H9 (cell line): ENCODE measurements around the gene PLBD1. TPM values are rescaled to one million over a fixed set of nuclear protein-coding genes. Genes with fewer than 3 reads are reported as not detected.

Source experiments
- DNase-seq: peaks from one replicate; pipeline ENCODE4 v3.0.0-alpha.2; 2017
- H2AFZ ChIP-seq: one replicate; pipeline ENCODE4 v1.6.1; 2013; ENCODE audit warnings: mild to moderate bottlenecking, low read length, control low read depth, moderate library complexity
- H2AK5ac ChIP-seq: 2 replicates; pipeline ENCODE4 v1.6.1; 2013; ENCODE audit warnings: low read length, control low read depth, mixed read lengths; ENCODE audit not compliant: insufficient read length
- H2BK120ac ChIP-seq: one replicate; pipeline ENCODE4 v1.6.1; 2013; ENCODE audit warnings: low read depth, mild to moderate bottlenecking, low read length, control low read depth, inconsistent platforms; ENCODE audit not compliant: poor library complexity, severe bottlenecking
- H2BK12ac ChIP-seq: 2 replicates; pipeline ENCODE4 v1.6.1; 2013; ENCODE audit warnings: low read length, control low read depth, mixed read lengths, low read depth; ENCODE audit not compliant: insufficient read length
- H2BK15ac ChIP-seq: 2 replicates; pipeline ENCODE4 v1.6.1; 2013; ENCODE audit warnings: low read depth, low read length, control low read depth
- H2BK20ac ChIP-seq: one replicate; pipeline ENCODE4 v1.6.1; 2013; ENCODE audit warnings: low read depth, mild to moderate bottlenecking, low read length, control low read depth, inconsistent platforms; ENCODE audit not compliant: poor library complexity, severe bottlenecking
- H2BK5ac ChIP-seq: 2 replicates; pipeline ENCODE4 v1.6.1; 2013; ENCODE audit warnings: low read length, control low read depth, mixed read lengths; ENCODE audit not compliant: insufficient read length
- H3K14ac ChIP-seq: 2 replicates; pipeline ENCODE4 v1.6.1; 2013; ENCODE audit warnings: low read length, control low read depth; ENCODE audit not compliant: insufficient read depth
- H3K18ac ChIP-seq: 2 replicates; pipeline ENCODE4 v1.6.1; 2013; ENCODE audit warnings: low read depth, mild to moderate bottlenecking, mixed read lengths, low read length, control low read depth; ENCODE audit not compliant: insufficient read length
- H3K23ac ChIP-seq: 2 replicates; pipeline ENCODE4 v1.6.1; 2013; ENCODE audit warnings: low read length, control low read depth, mixed read lengths, low read depth; ENCODE audit not compliant: insufficient read length
- H3K23me2 ChIP-seq: 2 replicates; pipeline ENCODE4 v1.6.1; 2013; ENCODE audit warnings: low read depth, mild to moderate bottlenecking, mixed read lengths, low read length, control low read depth; ENCODE audit not compliant: insufficient read length, poor library complexity, severe bottlenecking
- H3K27ac ChIP-seq: 2 replicates; pipeline ENCODE4 v1.5.1; 2013; ENCODE audit warnings: low read length, control low read depth, mixed read lengths, low read depth; ENCODE audit not compliant: insufficient read length
- H3K27me3 ChIP-seq: 2 replicates; pipeline ENCODE4 v1.6.1; 2013; ENCODE audit warnings: low read length, control low read depth, inconsistent platforms; ENCODE audit not compliant: insufficient read depth
- H3K4ac ChIP-seq: 2 replicates; pipeline ENCODE4 v1.6.1; 2013; ENCODE audit warnings: low read depth, mild to moderate bottlenecking, control low read depth, inconsistent platforms, low read length, moderate library complexity
- H3K4me1 ChIP-seq: 2 replicates; pipeline ENCODE4 v1.6.1; 2013; ENCODE audit warnings: low read length, control low read depth, inconsistent platforms; ENCODE audit not compliant: insufficient read depth
- H3K4me2 ChIP-seq: 2 replicates; pipeline ENCODE4 v1.6.1; 2013; ENCODE audit warnings: low read length, control low read depth, mixed read lengths; ENCODE audit not compliant: insufficient read length, insufficient read depth
- H3K56ac ChIP-seq: 2 replicates; pipeline ENCODE4 v1.6.1; 2013; ENCODE audit warnings: low read depth, mild to moderate bottlenecking, mixed read lengths, low read length, control low read depth; ENCODE audit not compliant: insufficient read length
- H3K79me1 ChIP-seq: 2 replicates; pipeline ENCODE4 v1.6.1; 2013; ENCODE audit warnings: low read depth, mild to moderate bottlenecking, moderate library complexity, low read length, control low read depth, inconsistent platforms; ENCODE audit not compliant: insufficient read depth, poor library complexity, severe bottlenecking
- H3K79me2 ChIP-seq: 2 replicates; pipeline ENCODE4 v1.6.1; 2013; ENCODE audit warnings: low read length, control low read depth, inconsistent platforms; ENCODE audit not compliant: insufficient read depth
- H3K9ac ChIP-seq: 2 replicates; pipeline ENCODE4 v1.6.1; 2013; ENCODE audit warnings: low read length, control low read depth, mixed read lengths; ENCODE audit not compliant: insufficient read length; ENCODE audit errors: extremely low read depth
- H3K9me3 ChIP-seq: one replicate; pipeline ENCODE4 v1.6.1; 2013; ENCODE audit warnings: low read depth, low read length, inconsistent platforms; ENCODE audit not compliant: control insufficient read depth
- H3T11ph ChIP-seq: one replicate; pipeline ENCODE4 v1.6.1; 2013; ENCODE audit warnings: mild to moderate bottlenecking, low read length, control low read depth, inconsistent platforms
- H4K20me1 ChIP-seq: one replicate; pipeline ENCODE4 v1.6.1; 2013; ENCODE audit not compliant: control insufficient read depth, insufficient read length, insufficient read depth
- H4K5ac ChIP-seq: 2 replicates; pipeline ENCODE4 v1.6.1; 2013; ENCODE audit warnings: low read depth, mild to moderate bottlenecking, mixed read lengths, low read length, control low read depth; ENCODE audit not compliant: insufficient read length
- H4K8ac ChIP-seq: replicated peaks from 2 replicates; pipeline ENCODE4 v1.6.1; 2013; ENCODE audit warnings: low read length, control low read depth, mixed read lengths, low read depth; ENCODE audit not compliant: insufficient read length
- H4K91ac ChIP-seq: 2 replicates; pipeline ENCODE4 v1.6.1; 2013; ENCODE audit warnings: low read depth, mild to moderate bottlenecking, moderate library complexity, mixed read lengths, low read length, control low read depth; ENCODE audit not compliant: insufficient read length
- H3K27ac Mint-ChIP-seq, 3 experiments: 2 replicates in 2 of 3; 3 replicates in 1 of 3; pipeline ENCODE4 v1.8.0; 2020 to 2021; ENCODE audit warnings: mixed read lengths in 3 of 3, mild to moderate bottlenecking in 1 of 3, moderate library complexity in 1 of 3
- H3K27me3 Mint-ChIP-seq: 2 replicates; pipeline ENCODE4 v1.8.0; 2021; ENCODE audit warnings: low read depth, mild to moderate bottlenecking, moderate library complexity, mixed read lengths
- H3K36me3 Mint-ChIP-seq, 3 experiments: 2 replicates in 2 of 3; 3 replicates in 1 of 3; pipeline ENCODE4 v1.8.0; 2020 to 2021; ENCODE audit warnings: low read depth in 3 of 3, mixed read lengths in 3 of 3; ENCODE audit not compliant: insufficient read depth in 1 of 3
- H3K4me1 Mint-ChIP-seq, 2 experiments: 2 replicates each; pipeline ENCODE4 v1.8.0; 2020; ENCODE audit warnings: mixed read lengths in 2 of 2
- H3K4me3 Mint-ChIP-seq, 2 experiments: 2 replicates in 1 of 2; 3 replicates in 1 of 2; pipeline ENCODE4 v1.8.0; 2020 to 2021; ENCODE audit warnings: mild to moderate bottlenecking in 2 of 2, mixed read lengths in 2 of 2, moderate library complexity in 1 of 2
- H3K9me3 Mint-ChIP-seq, 2 experiments: 2 replicates in 1 of 2; 3 replicates in 1 of 2; pipeline ENCODE4 v1.8.0; 2020; ENCODE audit warnings: mild to moderate bottlenecking in 2 of 2, mixed read lengths in 2 of 2, moderate library complexity in 1 of 2
- WGBS: extraction: QIAGEN DNeasy Blood & Tissue Kit; methylation state at CpG from one replicate; pipeline ENCODE4 v1.1.7; 2013; ENCODE audit warnings: missing lambda C conversion rate, low lambda C conversion rate, mixed read lengths; ENCODE audit not compliant: insufficient read length; ENCODE audit errors: extremely low coverage; 5-methylcytosine and 5-hydroxymethylcytosine counted together
- total RNA-seq: library from RNA; stranded (reverse); gene quantifications from 2 replicates; pipeline ENCODE4 v1.2.1, GENCODE V29; 2021
- TF ChIP-seq, protein P1 (sequence below): fragments of 200-600 bp; sonication (generic); conservative IDR thresholded peaks from 3 replicates; pipeline ENCODE4 v1.8.0; 2021; ENCODE audit warnings: antibody characterized with exemption, mild to moderate bottlenecking

Gene PLBD1
- total RNA-seq, 1 experiment from 2014 or later = 15.5 TPM

DNA sequence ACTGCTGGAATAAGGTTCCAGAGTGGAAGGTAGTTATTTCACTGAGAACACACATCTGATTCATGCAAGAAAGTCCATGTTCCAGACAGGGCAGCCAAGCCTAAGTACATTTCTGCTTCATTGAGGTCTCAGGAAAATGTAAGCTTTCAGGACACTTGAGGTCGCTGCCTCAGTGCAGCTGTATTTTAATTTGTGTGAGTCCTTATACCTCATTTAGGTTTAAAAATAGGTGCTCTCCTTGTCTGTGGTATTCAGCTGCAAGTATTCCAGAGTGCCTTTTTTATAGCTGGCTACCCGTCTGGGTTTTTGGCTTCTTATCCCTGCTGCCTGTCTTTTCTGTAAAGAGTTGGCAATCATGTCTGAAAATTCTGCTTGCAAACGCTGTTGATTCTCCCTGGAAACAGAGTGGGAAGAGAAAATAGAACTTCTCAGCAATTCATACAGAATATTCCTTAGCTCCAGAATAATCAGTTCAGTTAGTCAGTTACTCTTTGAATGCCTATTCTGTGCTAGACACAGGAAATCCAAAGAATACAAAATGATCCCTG is 45.3 kb upstream of the PLBD1 start:
- Mint-ChIP-seq H3K27ac (no peak overlapping the region), H3K36me3 (peaks cover 0 to 8% (median 6%) of the 10 kb centered on the region in 3 experiments; a peak in 3 of 7 replicates), H3K27me3 (no peaks in the 10 kb centered on the region), H3K9me3 (peaks cover 15 to 19% of the 10 kb centered on the region in 2 experiments), H3K4me3 (no peak overlapping the region), H3K4me1 (peaks cover 8 to 10% of the 10 kb centered on the region in 2 experiments)
- no peaks in the 10 kb centered on the region for H3K27me3 ChIP-seq
- no peak overlapping the region for H2AFZ ChIP-seq
- no peak overlapping the region for H3K27ac ChIP-seq
- H3K79me1 ChIP-seq = no peaks in the 10 kb centered on the region
- no peak overlapping the region for H2BK5ac ChIP-seq
- no peak overlapping the region for H2BK12ac ChIP-seq
- no peak for DNase-seq
- H3K14ac ChIP-seq = no peak overlapping the region
- no peak overlapping the region for H3K23ac ChIP-seq
- no peaks in the 10 kb centered on the region for H4K20me1 ChIP-seq
- no peaks in the 10 kb centered on the region for H3K23me2 ChIP-seq
- H2AK5ac ChIP-seq = no peak overlapping the region
- H3K9me3 ChIP-seq = no peaks in the 10 kb centered on the region
- H2BK15ac ChIP-seq = no peak overlapping the region
- no peaks in the 10 kb centered on the region for H3K79me2 ChIP-seq
- no peak overlapping the region for H3K9ac ChIP-seq
- no peak overlapping the region for H3K56ac ChIP-seq
- H2BK20ac ChIP-seq = no peak overlapping the region
- no CpG with 5 or more reads among the region's 3 CpGs for WGBS
- TF ChIP-seq, protein P1, sequence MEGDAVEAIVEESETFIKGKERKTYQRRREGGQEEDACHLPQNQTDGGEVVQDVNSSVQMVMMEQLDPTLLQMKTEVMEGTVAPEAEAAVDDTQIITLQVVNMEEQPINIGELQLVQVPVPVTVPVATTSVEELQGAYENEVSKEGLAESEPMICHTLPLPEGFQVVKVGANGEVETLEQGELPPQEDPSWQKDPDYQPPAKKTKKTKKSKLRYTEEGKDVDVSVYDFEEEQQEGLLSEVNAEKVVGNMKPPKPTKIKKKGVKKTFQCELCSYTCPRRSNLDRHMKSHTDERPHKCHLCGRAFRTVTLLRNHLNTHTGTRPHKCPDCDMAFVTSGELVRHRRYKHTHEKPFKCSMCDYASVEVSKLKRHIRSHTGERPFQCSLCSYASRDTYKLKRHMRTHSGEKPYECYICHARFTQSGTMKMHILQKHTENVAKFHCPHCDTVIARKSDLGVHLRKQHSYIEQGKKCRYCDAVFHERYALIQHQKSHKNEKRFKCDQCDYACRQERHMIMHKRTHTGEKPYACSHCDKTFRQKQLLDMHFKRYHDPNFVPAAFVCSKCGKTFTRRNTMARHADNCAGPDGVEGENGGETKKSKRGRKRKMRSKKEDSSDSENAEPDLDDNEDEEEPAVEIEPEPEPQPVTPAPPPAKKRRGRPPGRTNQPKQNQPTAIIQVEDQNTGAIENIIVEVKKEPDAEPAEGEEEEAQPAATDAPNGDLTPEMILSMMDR = no peak
- H3K4me1 ChIP-seq = no peaks in the 10 kb centered on the region
- no peak overlapping the region for H3K4me2 ChIP-seq
- no peak overlapping the region for H2BK120ac ChIP-seq
- no peak overlapping the region for H4K5ac ChIP-seq
- no peak overlapping the region for H3T11ph ChIP-seq
- H4K8ac ChIP-seq = no peak overlapping the region
- no peak overlapping the region for H3K18ac ChIP-seq
- no peak overlapping the region for H4K91ac ChIP-seq
- no peak overlapping the region for H3K4ac ChIP-seq
